Measurements from ENCODE around the gene SH2D5.

The SH2D5 gene

GRCh38 chr1:20711285-20712214 lies 21.0 kb downstream of the SH2D5 start:
- FAIRE-seq, result no peak

GRCh38 chr1:20710469-20711284 lies 21.8 kb downstream of the SH2D5 start:
- FAIRE-seq, result no peak

GRCh38 chr1:20709868-20710267 lies 22.6 kb downstream of the SH2D5 start:
- FAIRE-seq, result no peak

- no peak for FAIRE-seq
Measured at GRCh38 chr1:20708891-20709290, 23.6 kb downstream of the SH2D5 start.

DNA sequence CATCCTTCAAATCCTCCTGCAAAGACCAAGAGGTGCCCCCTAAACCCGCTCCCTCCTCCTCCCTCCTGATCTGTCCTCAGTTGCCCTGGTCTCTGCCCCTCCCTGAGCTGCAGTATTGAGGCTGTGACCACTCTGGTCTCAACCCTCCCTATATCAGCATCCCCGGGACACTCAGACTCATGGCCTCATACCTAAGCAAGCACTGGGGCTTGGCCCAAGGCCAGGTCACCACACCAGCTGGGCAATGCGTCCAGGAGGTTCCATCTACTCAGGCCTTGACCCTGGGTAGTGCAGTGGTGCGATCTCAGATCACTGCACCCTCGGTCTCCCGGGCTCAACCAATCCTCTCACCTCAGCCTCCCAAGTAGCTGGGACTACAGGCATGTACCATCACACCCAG lies 24.4 kb downstream of the SH2D5 start:
- FAIRE-seq, result no peak

DNA sequence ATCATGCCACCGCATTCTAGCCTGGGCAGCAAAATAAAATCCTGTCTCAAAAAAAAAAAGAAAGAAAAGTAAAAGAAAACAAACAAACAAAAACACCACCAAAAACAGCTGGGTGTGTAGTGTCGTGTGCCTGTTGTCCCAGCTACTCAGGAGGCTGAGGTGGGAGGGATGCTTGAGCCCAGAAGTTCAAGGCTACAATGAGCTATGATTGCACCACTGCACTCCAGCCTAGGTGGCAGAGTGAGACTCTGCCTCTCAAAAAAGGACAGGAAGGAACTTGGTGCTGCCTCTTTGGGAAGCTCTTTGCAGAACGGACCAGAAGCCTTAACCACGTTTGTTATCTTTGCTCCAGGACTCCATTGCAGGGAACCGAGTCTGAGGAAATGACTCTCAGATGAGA lies 25.7 kb downstream of the SH2D5 start:
- FAIRE-seq, result no peak

DNA sequence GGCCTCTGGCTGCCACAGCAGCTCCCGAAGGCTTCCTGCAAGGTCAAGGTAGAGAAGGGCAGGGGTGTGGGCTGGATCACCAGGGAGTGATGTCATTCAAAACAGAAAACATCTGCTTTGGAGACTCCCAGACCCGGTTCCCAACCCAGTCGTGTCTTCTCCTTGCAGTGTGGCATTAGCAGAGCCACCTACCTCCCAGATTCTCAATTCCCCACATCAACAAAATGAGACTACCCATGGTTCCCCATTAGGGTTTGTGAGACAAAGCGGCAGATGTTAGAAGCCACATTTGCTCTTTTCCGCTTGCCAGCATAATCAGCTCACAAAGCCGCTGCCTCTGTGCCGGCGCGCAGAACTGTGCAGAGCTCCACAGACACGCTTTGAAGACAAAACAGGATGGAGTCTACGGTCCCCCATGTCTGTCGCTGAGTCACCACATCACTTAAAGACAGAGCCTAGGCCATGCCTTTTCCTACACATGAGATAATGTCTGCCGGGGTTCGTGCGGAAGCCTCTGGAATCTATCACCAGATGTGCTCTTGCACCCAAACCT lies 27.2 kb downstream of the SH2D5 start:
- FAIRE-seq, result no peak

GRCh38 chr1:20704390-20705202 lies 27.9 kb downstream of the SH2D5 start:
- FAIRE-seq, result no peak

- no peak for FAIRE-seq
Measured at GRCh38 chr1:20703124-20703756, 29.3 kb downstream of the SH2D5 start.

DNA sequence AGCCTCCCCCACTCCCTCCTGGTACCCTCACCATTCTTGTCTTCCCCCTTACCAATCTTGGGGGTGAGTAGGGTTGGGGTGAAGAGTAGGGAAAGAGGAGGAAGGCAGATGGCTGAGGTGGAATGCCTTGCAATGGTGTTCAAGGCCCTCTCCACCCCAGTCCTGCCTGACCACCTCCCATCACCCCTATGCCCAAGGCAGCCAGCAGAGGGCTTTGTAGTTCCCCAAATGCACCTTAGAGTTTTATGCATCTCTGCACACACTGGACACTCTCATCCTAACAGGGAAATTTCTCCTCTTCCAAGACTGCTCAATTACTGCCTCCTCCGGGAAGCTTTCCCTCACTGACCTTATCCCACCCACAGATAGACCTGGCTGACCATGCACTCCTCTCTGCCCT lies 30.1 kb downstream of the SH2D5 start:
- no peak for FAIRE-seq

GRCh38 chr1:20701847-20702246 lies 30.7 kb downstream of the SH2D5 start:
- no peak for FAIRE-seq

- no peak for FAIRE-seq
Measured at GRCh38 chr1:20701446-20701845, 31.1 kb downstream of the SH2D5 start.

DNA sequence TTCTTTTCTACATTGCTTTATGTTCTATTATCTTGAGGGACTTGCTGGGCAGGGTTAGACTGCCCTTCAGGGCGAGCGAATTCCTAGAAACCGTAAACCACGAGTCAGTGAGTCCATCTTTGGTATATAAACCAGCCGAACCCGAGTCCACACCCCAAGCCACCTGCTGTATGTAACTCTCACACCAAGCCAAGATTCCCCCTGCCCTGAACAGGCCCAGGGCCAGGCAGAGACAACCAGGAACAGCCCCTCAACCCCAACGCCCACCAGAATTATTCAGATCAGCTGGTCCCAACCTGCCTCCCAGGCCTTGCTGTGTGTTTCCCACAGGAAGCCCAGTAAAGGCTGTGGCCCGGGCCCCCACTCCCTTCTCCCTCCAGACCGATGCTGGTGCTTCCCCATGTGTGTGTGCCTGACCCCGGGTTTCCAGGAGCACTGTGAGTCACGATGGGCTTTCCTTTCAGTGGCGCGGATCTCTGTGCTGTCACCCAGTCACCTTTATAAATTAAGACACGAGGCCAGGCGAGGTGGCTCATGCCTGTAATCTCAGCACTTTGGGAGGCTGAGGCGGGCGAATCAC lies 31.8 kb downstream of the SH2D5 start:
- FAIRE-seq, result no peak

- FAIRE-seq, result no peak
Measured at GRCh38 chr1:20699558-20699957, 32.9 kb downstream of the SH2D5 start.

- FAIRE-seq, result no peak
Measured at GRCh38 chr1:20698195-20698910, 34.1 kb downstream of the SH2D5 start.

DNA sequence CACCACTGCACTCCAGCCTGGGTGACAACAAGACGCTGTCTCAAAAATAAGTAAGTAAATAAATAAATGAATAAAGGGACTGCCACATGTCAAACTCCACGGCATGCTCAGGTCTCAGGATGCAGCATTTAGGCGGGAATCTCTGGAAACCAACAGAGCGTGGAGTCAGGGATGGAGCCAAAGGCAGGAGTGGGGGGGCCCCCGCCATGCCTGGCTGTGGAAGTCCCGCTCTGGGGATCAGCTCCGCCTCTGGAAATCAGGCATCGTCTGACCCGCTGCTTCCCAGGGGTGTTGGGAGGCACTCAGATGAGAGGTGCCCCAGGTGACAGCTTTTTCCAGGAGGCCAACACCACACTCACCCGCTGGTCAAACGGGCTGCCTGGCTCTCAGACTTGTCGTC lies 34.9 kb downstream of the SH2D5 start:
- no peak for FAIRE-seq

GRCh38 chr1:20696397-20697333 lies 35.8 kb downstream of the SH2D5 start:
- FAIRE-seq, result no peak

DNA sequence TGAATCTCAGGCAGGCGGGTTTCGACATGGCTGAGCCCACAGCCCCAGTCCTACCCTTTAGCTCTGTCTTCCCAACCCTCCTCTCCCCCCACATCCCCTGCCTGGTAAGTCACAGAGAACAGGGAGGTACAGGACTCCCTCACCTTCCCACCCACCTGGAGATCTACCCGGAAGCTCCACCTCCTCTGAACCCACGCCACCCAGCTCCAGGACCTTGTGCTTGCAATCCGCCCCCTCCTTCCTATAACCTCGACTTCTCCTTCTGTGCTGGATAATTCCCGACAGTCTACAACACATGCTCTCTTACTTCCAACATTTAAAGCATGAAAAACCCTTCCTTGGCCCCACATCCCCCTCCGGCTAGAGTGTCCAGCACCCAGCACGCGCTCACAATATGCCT lies 37.0 kb downstream of the SH2D5 start:
- no peak for FAIRE-seq

- FAIRE-seq, result no peak
Measured at GRCh38 chr1:20693623-20694022, 38.9 kb downstream of the SH2D5 start.

DNA sequence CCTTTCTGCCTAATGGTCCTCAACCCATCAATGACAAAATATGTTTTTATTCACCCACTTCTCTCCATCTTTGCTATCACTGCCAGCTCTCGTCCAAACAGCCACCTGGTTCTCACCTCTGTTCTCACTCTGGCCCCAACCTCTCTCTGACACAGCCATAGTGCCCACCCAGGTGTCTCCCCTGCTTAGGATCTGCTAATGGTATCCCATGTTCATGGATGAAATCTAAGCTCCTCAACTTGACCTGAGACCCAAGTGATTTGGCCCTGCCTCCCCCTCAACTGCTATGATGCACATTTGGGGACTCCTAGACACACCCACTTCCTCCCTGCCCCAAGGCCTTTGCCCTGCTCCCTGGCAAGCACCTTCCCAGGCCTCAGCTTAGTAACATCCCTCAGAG lies 40.6 kb downstream of the SH2D5 start:
- no peak for FAIRE-seq

All from TTC549 (cell line).